IMR-90 (cell line): ENCODE measurements around the gene NEURL4. TPM values are rescaled to one million over a fixed set of nuclear protein-coding genes. Genes with fewer than 3 reads are reported as not detected.

Experiments used
- ATAC-seq: fragments of 200-7000 bp; cut with Tn5 transposase; 2 replicates; pipeline ENCODE4 v1.9.1; 2020; ENCODE audit warnings: low read depth, mild to moderate bottlenecking, moderate library complexity
- BruUV-seq: library from RNA; stranded (reverse); fragments of 400-500 nt; replicated peaks from 2 replicates; lab custom pipeline; 2021; lab: Mats Ljungman, UMichigan
- CTCF ChIA-PET: fragments of 300-600 bp; formaldehyde crosslinking; extraction: SDS; loops from one replicate; lab custom pipeline; 2021; ENCODE audit warnings: antibody characterized with exemption; lab: Yijun Ruan, JAX
- POLR2A ChIA-PET: fragments of 300-600 bp; sonication (Branson Sonifier 250); formaldehyde crosslinking; loops from one replicate; lab custom pipeline; 2022; ENCODE audit warnings: antibody characterized with exemption; ENCODE audit not compliant: unreplicated experiment; lab: Charles Lee
- DNase-seq: peaks from one replicate; pipeline ENCODE4 v3.0.0; 2013
- H2AFZ ChIP-seq: replicated peaks from 2 replicates; pipeline ENCODE3; 2013; ENCODE audit warnings: low read length, mild to moderate bottlenecking; ENCODE audit not compliant: poor library complexity
- H2AK5ac ChIP-seq: 2 replicates; pipeline ENCODE4 v1.6.1; 2013; ENCODE audit warnings: low read depth, low read length, inconsistent platforms
- H2AK9ac ChIP-seq: replicated peaks from 2 replicates; pipeline ENCODE3; 2013; ENCODE audit warnings: mild to moderate bottlenecking, low read depth, low read length, moderate library complexity; ENCODE audit not compliant: poor library complexity
- H2BK120ac ChIP-seq: 2 replicates; pipeline ENCODE4 v1.6.1; 2013; ENCODE audit warnings: low read depth, low read length, inconsistent platforms
- H2BK15ac ChIP-seq: 3 replicates; pipeline ENCODE4 v1.6.1; 2013; ENCODE audit warnings: low read depth, low read length, inconsistent platforms
- H2BK20ac ChIP-seq: 2 replicates; pipeline ENCODE4 v1.6.1; 2013; ENCODE audit warnings: low read depth, mild to moderate bottlenecking, inconsistent platforms, low read length, moderate library complexity
- H2BK5ac ChIP-seq: 2 replicates; pipeline ENCODE4 v1.6.1; 2013; ENCODE audit warnings: mild to moderate bottlenecking, low read depth, low read length, inconsistent platforms; ENCODE audit not compliant: poor library complexity, severe bottlenecking
- H3K14ac ChIP-seq: replicated peaks from 2 replicates; pipeline ENCODE4 v1.6.1; 2013; ENCODE audit warnings: low read depth, low read length, inconsistent platforms
- H3K18ac ChIP-seq: 2 replicates; pipeline ENCODE4 v1.6.1; 2013; ENCODE audit warnings: low read depth, low read length, control low read depth
- H3K23ac ChIP-seq: 2 replicates; pipeline ENCODE4 v1.6.1; 2013; ENCODE audit warnings: low read depth, low read length, inconsistent platforms
- H3K27ac ChIP-seq: 2 replicates; pipeline ENCODE4 v1.5.1; 2013; ENCODE audit warnings: mild to moderate bottlenecking, control low read depth, low read length; ENCODE audit not compliant: insufficient read depth
- H3K27me3 ChIP-seq: 2 replicates; pipeline ENCODE4 v1.6.1; 2013; ENCODE audit warnings: low read length; ENCODE audit not compliant: control insufficient read depth, insufficient read depth
- H3K36me3 ChIP-seq: 2 replicates; pipeline ENCODE4 v1.6.1; 2013; ENCODE audit warnings: low read length, mixed read lengths; ENCODE audit not compliant: control insufficient read depth, insufficient read depth
- H3K4ac ChIP-seq: 2 replicates; pipeline ENCODE4 v1.6.1; 2013; ENCODE audit warnings: low read depth, low read length, inconsistent platforms
- H3K4me1 ChIP-seq: 2 replicates; pipeline ENCODE4 v1.6.1; 2013; ENCODE audit warnings: low read length, mixed read lengths; ENCODE audit not compliant: control insufficient read depth, insufficient read depth
- H3K4me2 ChIP-seq: 2 replicates; pipeline ENCODE4 v1.6.1; 2013; ENCODE audit warnings: low read depth, mild to moderate bottlenecking, control low read depth, low read length, moderate library complexity
- H3K4me3 ChIP-seq: 2 replicates; pipeline ENCODE4 v1.5.1; 2013; ENCODE audit warnings: low read depth, mild to moderate bottlenecking, control low read depth, low read length, moderate library complexity; ENCODE audit not compliant: insufficient read depth
- H3K56ac ChIP-seq: 2 replicates; pipeline ENCODE4 v1.6.1; 2013; ENCODE audit warnings: low read length, inconsistent platforms; ENCODE audit not compliant: insufficient read depth; ENCODE audit errors: extremely low read depth
- H3K79me1 ChIP-seq, 2 experiments: 2 replicates each; pipeline ENCODE4 v1.6.1; 2013; ENCODE audit warnings: low read length in 2 of 2, inconsistent platforms in 1 of 2, low read depth in 1 of 2
- H3K9ac ChIP-seq: 2 replicates; pipeline ENCODE4 v1.6.1; 2013; ENCODE audit warnings: low read depth, low read length, control low read depth
- H3K9me1 ChIP-seq: 2 replicates; pipeline ENCODE4 v1.6.1; 2013; ENCODE audit warnings: low read length, inconsistent platforms; ENCODE audit not compliant: insufficient read depth
- H3K9me3 ChIP-seq: 2 replicates; pipeline ENCODE4 v1.6.1; 2013; ENCODE audit warnings: low read length; ENCODE audit not compliant: control insufficient read depth, insufficient read depth
- H4K20me1 ChIP-seq: 2 replicates; pipeline ENCODE4 v1.6.1; 2013; ENCODE audit warnings: low read length, inconsistent platforms; ENCODE audit not compliant: insufficient read depth
- H4K5ac ChIP-seq: 2 replicates; pipeline ENCODE4 v1.6.1; 2013; ENCODE audit warnings: mild to moderate bottlenecking, low read depth, low read length, control low read depth
- H4K8ac ChIP-seq, 2 experiments: 2 replicates each; pipeline ENCODE4 v1.6.1; 2013; ENCODE audit warnings: low read depth in 2 of 2, low read length in 2 of 2, control low read depth in 1 of 2, inconsistent platforms in 1 of 2
- H4K91ac ChIP-seq: 2 replicates; pipeline ENCODE4 v1.6.1; 2013; ENCODE audit warnings: low read depth, low read length, inconsistent platforms; ENCODE audit not compliant: insufficient read depth
- CEBPB ChIP-seq: IDR thresholded peaks from 2 replicates; pipeline ENCODE4 v1.6.1; 2012; ENCODE audit warnings: low read depth, low read length, improper control_type of control experiment
- ELK1 ChIP-seq: fragments of 150-350 bp; IDR thresholded peaks from 2 replicates; pipeline ENCODE4 v1.6.1; 2016; ENCODE audit warnings: low read depth, mild to moderate bottlenecking, low read length, moderate library complexity, borderline replicate concordance
- MAFK ChIP-seq: IDR thresholded peaks from 2 replicates; pipeline ENCODE4 v1.6.1; 2012; ENCODE audit warnings: low read depth, low read length, improper control_type of control experiment
- MAZ ChIP-seq: IDR thresholded peaks from 2 replicates; pipeline ENCODE4 v1.6.1; 2012; ENCODE audit warnings: low read depth, mild to moderate bottlenecking, low read length, improper control_type of control experiment, moderate library complexity, borderline replicate concordance
- MXI1 ChIP-seq: IDR thresholded peaks from 2 replicates; pipeline ENCODE4 v1.6.1; 2012; ENCODE audit warnings: low read depth, mild to moderate bottlenecking, low read length, moderate library complexity, borderline replicate concordance
- WGBS, 2 experiments: methylation state at CpG; one replicate each; pipeline versions ENCODE4 v1.1.5 to v1.1.7; 2013; ENCODE audit warnings: missing lambda C conversion rate in 2 of 2; ENCODE audit not compliant: insufficient read length in 1 of 2; ENCODE audit errors: extremely low coverage in 2 of 2; 5-methylcytosine and 5-hydroxymethylcytosine counted together
- dilution Hi-C: fragments of 300-500 bp; cut with HindIII; formaldehyde crosslinking; loops from one replicate; pipeline ENCODE4 v1.14.3; 2018; ENCODE audit warnings: low sequenced_read_pairs; ENCODE audit not compliant: unreplicated experiment
- in situ Hi-C: fragments of 300-500 bp; cut with MboI; formaldehyde crosslinking; loops from 3 replicates; pipeline ENCODE4 v1.14.3; 2019; ENCODE audit warnings: low sequenced_read_pairs, inconsistent platforms, mixed read lengths
- intact Hi-C: fragments of 100-400 bp; cut with micrococcal nuclease; formaldehyde crosslinking; loops from 2 replicates; pipeline ENCODE4 v1.10.0; 2022
- polyA plus RNA-seq, 3 experiments: library from polyadenylated mRNA; depleted of rRNA; stranded (reverse); fragments of >200 nt; gene quantifications; 2 replicates each; pipeline ENCODE4 v1.2.3, GENCODE V29; 2012; ENCODE audit warnings: low replicate concordance in 1 of 3
- total RNA-seq: library from RNA; depleted of rRNA; stranded (reverse); fragments of >200 nt; gene quantifications from 2 replicates; pipeline ENCODE4 v1.2.3, GENCODE V29; 2012

NEURL4 gene
- total and polyA plus RNA-seq, 2 of the 4 experiments (the other 2 are of a cell fraction), result 8.4 to 23.3 TPM

- Histone ChIP-seq H3K4me1 (no peaks in the 10 kb centered on the region; the same call in 1 of the 2 replicates), H3K56ac (peak overlapping the region; percentile 76), H4K5ac (no peak overlapping the region), H3K27me3 (no peaks in the 10 kb centered on the region), H3K9me3 (no peaks in the 10 kb centered on the region), H2AK5ac (peak overlapping the region; percentile 87; the same call in 1 of the 2 replicates), H3K4ac (peak overlapping the region; percentile 78), H2AFZ (peak overlapping the region; percentile 85), H3K27ac (peak overlapping the region; percentile 74), H4K91ac (peak overlapping the region; percentile 54), H3K9ac (peak overlapping the region; percentile 77), H3K9me1 (peaks cover 9% of the 10 kb centered on the region), H3K4me3 (peak overlapping the region; percentile 68), H2BK5ac (peak overlapping the region; percentile 87), H2AK9ac (peak overlapping the region; percentile 99), H4K20me1 (peaks cover 46% of the 10 kb centered on the region), H3K18ac (no peak overlapping the region; the same call in 1 of the 2 replicates), H2BK20ac (no peak overlapping the region), H3K36me3 (peaks cover 23% of the 10 kb centered on the region), H2BK15ac (no peak overlapping the region), H4K8ac (peak overlapping the region in 1 of 2 experiments; percentile 69; a peak in 1 of 4 replicates), H3K14ac (peak overlapping the region; percentile 50), H3K23ac (peak overlapping the region; percentile 78; the same call in 1 of the 2 replicates), H2BK120ac (0 out of 2 replicates have a peak overlapping the region, but pooled peaks have one; percentile 1), H3K79me1 (peaks cover 13 to 41% of the 10 kb centered on the region in 2 experiments; a peak in 3 of 4 replicates), H3K4me2 (peak overlapping the region; percentile 98)
- TF ChIP-seq MXI1 (peak; percentile 71), ELK1 (no peak), MAFK (no peak), MAZ (peak; percentile 6; the same call in 1 of the 2 replicates), CEBPB (no peak)
- ChIA-PET CTCF (no interaction called here), POLR2A (no interaction called here)
- DNase-seq (peak; percentile 34), ATAC-seq (peak; percentile 13)
- BruUV-seq, result no TSS peak
- intact Hi-C loops, result no loop called here
- in situ Hi-C loops, result loop anchor here (10.0 kb wide), 1 partner anchor 263 kb away; the partner anchor contains the start of gene SLC16A11
- 1% methylated on average over 34 of the region's 104 CpGs; no CpG with 5 or more reads in 1 of the 2 experiments for WGBS, 2 experiments
- dilution Hi-C loops, result no loop called here
Observed at GRCh38 chr17:7307686-7308624, 21.2 kb downstream of the NEURL4 start.
